Cardiac fibroblast (primary cell): Measurements from ENCODE around the gene PSTPIP1.

Experiments
- DNase-seq, 2 donors: peaks; one replicate each; pipeline versions ENCODE4 v3.0.0 to v3.0.0-alpha.2; 2010; ENCODE audit warnings: low read depth in 2 of 2
- H3K4me3 ChIP-seq, 2 donors: replicated peaks in 1 of 2; 1 replicate in 1 of 2; 2 replicates in 1 of 2; pipeline ENCODE4 v1.5.1; 2011; ENCODE audit warnings: low read depth in 2 of 2, low read length in 2 of 2, mild to moderate bottlenecking in 2 of 2, moderate library complexity in 1 of 2
- TF ChIP-seq, protein P1 (sequence below): IDR thresholded peaks from one replicate; pipeline ENCODE4 v1.5.1; 2011; ENCODE audit warnings: low read depth, mild to moderate bottlenecking, low read length, inconsistent platforms

PSTPIP1 gene

DNA sequence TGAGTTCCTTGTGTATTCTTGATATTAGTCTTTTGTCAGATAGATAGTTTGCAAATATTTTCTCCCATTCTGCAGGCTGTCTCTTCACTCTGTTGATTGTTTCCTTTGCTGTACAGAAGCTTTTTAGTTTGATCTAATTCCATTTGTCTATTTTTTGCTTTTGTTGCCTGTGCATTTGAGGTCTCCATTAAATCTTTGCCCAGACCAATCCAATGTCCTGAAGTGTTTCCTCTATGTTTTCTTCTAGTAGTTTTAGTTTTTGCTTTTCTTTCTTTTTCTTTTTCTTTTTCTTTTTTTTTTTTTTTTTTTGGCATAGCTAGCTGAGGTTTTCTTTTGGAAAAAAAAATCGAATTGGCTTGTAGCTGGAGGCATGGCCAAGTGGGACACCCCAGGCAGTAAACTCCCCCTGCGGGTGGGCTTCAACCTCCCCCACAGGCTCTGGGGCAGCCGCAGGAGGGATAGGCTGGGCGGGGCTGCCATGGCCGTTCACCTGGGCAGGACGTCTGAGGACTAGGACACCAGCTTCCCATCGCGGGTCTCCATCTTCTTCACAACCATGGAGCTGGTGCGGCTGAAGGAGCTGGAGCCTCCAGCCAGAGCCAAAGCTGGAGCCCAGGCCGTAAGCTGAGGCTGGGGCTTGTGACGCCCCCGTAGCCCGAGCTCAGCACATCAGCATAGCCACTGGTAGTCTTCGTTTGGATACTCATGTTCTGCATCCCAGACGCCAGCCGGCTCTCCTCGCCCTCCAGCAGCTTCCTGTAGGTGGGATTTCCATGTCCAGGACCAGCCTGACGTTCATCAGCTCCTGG lies 16.2 kb upstream of the PSTPIP1 start:
- no peak for DNase-seq
- TF ChIP-seq, protein P1, sequence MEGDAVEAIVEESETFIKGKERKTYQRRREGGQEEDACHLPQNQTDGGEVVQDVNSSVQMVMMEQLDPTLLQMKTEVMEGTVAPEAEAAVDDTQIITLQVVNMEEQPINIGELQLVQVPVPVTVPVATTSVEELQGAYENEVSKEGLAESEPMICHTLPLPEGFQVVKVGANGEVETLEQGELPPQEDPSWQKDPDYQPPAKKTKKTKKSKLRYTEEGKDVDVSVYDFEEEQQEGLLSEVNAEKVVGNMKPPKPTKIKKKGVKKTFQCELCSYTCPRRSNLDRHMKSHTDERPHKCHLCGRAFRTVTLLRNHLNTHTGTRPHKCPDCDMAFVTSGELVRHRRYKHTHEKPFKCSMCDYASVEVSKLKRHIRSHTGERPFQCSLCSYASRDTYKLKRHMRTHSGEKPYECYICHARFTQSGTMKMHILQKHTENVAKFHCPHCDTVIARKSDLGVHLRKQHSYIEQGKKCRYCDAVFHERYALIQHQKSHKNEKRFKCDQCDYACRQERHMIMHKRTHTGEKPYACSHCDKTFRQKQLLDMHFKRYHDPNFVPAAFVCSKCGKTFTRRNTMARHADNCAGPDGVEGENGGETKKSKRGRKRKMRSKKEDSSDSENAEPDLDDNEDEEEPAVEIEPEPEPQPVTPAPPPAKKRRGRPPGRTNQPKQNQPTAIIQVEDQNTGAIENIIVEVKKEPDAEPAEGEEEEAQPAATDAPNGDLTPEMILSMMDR, result no peak
- no peak overlapping the region for H3K4me3 ChIP-seq

DNA sequence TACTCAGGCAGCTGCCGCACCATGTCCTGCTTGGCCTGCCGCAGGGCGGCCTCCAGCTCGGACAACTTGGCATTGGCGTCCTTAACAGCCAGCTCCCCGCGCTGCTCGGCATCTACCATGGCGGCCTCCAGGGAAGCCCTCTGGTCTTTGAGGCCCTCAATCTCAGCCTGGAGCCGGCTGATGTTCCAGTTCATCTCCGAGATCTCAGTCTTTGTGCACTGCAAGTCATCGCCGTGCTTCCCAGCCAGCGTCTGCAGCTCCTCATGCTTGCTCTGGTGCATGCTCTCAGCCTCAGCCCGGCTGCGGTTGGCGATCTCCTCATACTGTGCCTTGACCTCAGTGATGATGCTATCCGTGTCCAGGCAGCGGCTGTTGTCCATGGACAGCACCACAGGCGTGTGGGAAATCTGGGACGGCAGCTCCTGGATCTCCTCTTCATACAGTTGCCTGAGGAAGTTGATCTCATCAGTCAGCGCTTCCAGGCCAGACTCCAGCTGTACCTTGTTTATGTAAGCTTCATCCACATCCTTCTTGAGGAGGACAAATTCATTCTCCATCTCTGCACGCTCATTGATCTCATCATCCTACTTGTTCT lies 15.5 kb upstream of the PSTPIP1 start:
- TF ChIP-seq, protein P1, result no peak
- DNase-seq, result no peak
- H3K4me3 ChIP-seq, result no peak overlapping the region

DNA sequence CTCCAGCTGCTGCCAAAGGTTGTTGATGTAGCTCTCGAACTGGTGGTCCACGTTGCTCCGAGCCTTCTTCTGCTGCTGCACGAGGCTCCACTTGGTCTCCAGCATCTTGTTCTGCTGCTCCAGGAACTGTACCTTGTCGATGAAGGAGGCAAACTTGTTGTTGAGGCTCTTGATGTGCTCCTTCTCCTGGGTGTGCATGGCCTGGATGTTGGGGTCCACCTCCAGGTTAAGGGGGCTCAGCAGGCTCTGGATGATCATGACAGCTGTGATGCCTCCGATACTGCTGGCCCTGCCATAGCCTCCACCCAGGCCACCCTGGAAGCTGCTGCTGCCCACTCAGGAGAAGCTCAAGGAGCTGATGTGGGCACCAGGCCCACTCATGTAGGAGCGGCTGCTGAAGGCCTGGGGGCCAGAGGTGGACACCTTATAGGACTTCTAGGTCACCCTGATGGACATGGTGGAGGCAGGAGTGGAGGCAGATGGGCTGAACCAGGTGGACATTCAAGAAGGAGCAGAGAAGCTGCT lies 14.9 kb upstream of the PSTPIP1 start:
- H3K4me3 ChIP-seq, result no peak overlapping the region
- TF ChIP-seq, protein P1, result no peak
- DNase-seq, result no peak

DNA sequence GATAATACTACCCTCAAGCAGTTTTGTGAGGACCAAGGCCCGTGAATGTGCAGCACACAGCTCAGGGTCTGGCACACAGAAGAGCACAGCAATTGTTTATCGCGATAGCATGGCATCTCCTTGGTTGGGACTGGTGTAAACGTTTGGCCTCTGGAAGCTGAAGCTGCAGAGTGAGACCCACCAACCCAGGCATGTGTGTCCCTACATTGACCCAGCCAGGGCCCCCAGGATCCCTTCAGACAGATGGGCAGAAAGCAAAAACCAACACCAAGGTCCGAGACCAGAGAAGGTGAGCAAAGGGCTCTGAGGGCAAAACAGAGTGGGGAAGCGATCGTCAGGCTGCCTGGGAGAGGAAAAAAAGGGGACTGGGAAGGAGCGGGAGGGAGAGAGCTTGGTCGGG lies 12.6 kb upstream of the PSTPIP1 start:
- TF ChIP-seq, protein P1, result no peak
- no peak overlapping the region for H3K4me3 ChIP-seq
- DNase-seq, result no peak

DNA sequence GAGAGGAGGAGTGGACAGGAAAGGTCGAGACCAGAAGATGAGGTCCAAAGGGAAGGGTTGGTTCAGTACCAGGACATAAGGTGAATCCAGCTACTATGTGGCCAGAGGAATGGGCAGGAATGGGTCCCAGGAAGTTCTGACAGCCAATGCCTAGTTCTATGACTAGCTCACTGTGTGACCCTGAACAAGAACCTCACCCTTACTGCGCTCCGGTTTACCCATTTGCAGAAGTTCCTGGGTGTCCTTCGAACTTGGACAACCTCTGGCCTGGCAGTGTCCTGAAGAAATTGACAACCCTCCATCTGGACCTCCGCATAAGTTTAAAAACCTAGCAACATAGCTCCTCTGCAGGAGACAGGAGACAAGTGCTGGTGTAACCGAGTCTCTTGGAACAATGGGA lies 12.2 kb upstream of the PSTPIP1 start:
- H3K4me3 ChIP-seq, result no peak overlapping the region
- TF ChIP-seq, protein P1, result no peak
- no peak for DNase-seq

DNA sequence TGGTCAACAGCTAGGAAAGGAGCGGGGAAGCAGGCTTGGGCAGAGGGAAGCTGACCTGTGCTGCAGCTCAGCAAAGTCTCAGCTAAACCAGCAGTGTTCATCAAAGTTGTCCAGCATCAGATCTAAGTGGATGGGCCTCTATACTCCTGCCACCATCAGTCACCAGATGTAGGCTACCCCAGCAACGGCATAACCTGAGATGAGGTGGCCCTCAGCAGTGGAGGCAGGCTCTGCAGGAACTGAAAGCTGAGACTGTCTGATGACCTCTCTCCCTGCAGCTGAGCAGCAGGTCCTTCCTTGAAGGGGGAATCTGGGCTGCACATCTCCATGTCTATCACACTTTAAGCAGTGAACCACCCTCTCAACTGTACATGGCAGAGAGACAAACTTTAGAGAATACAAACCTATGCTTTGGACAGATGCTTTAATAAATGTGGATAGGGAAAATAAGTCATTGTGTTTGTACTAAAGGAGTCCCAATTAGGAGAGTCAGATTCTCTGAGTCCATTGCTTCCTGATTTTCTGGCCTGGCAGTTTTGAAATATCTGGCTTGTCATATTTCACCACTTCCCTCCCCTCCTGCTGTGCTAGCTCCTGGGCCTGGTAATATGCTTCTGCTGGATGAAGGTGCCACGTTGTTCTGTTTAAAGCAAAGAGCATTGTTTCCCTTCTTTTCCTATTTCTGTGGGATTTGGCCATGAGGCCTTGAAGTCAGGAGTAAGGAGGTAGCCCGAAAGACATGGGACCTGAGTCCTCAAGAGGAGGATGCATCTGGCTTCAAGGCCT lies 11.1 kb upstream of the PSTPIP1 start:
- DNase-seq, result no peak
- no peak overlapping the region for H3K4me3 ChIP-seq

More for the DNA sequence above, 11.1 kb upstream of the PSTPIP1 start:
- TF ChIP-seq, protein P1, result no peak
